Measurements from ENCODE around the gene CHD2.
"Not testable (repeated sequence)": the region's sequence is repeated elsewhere in the genome, so short reads cannot be mapped to it uniquely, and the experiment has no call there.

The CHD2 gene

DNA sequence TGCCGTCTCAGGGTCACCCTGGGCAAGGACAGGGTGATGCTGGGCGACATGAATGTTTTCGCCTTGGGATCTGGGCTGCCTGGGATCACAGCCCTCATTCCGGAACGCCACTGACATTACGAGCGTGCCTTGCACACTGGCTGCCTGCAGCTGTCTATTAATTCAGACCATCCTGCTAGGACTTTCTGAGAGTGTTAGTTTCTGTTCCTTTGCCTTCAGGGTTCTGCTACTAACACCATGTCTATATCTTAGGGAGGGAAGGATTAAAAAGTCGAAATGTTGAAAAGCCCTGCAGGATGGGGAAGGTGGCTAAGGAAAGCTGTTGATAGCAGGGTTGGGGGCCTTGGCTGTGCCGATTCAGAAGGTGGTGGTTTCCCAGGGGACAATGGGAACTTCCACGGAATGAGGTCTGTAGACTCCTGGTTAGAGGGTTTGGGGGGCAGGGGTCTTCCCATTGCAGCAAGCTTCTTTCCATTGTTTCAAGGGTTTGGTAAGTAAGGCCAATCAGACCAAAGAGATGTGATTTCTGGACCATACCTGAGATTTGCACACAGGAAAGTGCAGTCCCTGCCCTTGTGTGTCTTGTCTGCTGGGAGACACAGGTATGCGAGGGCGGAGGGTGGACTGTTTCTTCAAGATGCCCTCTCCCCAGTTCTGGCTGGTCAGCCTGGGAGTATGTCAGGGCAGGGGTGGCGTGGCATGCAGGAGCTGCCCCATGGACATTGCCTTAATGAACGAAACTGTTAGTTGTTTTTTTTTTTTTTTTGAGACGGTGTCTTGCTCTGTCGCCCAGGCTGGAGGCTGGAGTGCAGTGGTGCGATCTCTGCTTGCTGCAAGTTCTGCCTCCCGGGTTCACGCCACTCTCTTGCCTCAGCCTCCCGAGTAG, 137.9 kb downstream of the CHD2 start:
- no peak for DNase-seq

DNA sequence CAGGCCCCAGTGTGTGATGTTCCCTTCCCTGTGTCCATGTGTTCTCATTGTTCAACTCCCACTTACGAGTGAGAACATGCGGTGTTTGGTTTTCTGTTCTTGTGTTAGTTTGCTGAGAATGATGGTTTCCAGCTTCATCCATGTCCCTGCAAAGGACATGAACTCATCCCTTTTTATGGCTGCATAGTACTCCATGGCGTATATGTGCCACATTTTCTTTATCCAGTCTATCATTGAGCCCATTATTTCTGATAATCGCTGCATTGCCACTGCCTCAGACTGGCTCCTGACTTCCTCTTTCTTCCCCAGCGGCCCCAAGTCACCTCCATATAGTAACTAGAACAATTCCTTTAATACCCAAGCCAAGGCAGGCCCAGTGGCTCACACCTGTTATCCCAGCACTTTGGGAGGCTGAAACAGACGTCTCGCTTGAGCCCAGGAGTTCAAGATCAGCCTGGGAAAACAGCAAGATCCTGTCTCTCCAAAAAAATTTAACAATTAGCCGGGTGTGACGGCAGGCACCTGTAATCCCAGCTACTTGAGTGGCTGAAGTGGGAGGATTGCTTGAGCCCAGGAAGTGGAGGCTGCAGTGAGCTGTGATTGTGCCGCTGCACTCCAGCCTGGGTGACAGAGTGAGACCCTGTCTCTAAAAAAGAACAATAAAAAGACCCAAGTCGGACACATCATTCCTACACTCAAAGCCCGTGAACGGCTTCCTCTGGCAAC, 139.6 kb downstream of the CHD2 start:
- DNase-seq = not testable (repeated sequence)

DNA sequence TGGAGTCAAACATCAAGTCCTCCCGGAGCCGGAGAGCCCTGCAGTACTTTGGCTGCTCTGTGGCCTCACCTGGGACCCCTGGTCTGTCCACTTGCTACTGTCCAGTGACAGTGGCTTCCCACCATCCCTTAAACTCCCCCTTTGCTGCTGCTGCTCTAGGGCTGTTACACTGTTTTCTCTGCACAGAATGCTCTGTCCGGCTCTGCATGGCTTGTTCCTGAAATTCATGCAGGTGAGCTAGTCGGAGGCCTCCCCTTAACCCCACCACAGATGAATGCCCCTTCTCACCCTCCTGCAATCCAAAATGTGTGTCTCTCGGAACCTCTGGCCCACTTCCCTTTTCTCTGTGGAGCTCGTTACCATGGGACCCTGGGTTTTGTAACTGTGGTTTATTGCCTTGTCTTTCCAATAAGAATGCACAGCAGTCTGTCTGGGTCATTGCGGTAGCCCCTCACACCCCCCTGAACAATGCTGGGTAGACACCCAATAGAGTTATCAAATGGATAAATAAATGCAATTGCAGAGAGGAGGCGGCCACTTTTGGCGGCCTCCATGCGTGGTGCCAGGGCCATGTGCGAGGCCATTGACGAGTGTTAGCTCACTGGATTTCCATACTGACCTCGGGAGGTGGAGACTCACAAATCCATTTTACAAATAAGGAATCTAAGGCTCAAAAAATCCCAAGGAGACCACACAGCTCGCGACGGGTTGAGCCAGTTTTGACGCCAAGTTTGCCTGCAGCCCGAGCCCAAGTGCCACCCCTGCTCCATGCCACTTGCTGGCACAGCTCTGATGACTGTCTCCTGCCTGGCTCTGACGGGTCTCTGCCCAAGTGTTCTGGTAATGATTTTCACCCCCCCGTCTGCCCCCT, 140.4 kb downstream of the CHD2 start:
- no peak for DNase-seq

DNA sequence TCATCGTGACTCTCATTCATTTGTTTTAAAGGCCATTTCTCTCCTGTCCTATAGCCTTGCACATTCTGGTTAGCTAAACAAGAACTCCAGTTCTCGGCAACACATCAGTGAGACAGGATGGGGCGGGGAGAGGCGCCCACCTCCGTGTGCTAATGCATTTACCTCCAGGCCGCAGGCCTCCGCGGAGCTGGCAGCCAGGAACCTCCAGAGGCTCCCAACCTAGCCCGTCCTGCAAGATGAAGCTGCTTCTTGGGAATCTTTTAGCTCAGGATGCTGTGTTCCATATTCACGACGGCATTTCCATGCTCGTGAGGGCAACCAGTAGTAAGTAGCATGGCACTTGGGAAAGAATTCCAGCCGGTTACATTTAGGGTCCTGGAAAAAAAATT, 141.0 kb downstream of the CHD2 start:
- no peak for DNase-seq

DNA sequence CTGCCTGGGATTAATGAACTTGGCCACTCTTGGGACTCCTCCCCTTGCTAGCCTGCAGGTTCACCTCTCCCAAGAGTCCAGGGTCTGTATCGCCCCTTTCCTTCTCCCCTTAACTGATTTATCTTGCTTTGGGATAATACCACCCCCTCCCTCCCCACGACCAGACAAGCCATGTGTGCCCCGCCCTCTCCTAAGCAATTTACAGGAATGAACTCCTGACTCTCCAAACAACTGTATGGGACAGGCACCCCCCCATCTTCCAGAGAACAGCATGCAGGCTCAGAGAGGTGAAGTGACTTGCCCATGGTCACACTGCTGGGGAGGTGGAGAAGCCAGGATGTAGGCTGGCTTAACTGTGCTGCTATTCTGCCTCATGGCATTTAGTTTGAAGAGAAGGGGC, 142.1 kb downstream of the CHD2 start:
- DNase-seq = no peak

DNA sequence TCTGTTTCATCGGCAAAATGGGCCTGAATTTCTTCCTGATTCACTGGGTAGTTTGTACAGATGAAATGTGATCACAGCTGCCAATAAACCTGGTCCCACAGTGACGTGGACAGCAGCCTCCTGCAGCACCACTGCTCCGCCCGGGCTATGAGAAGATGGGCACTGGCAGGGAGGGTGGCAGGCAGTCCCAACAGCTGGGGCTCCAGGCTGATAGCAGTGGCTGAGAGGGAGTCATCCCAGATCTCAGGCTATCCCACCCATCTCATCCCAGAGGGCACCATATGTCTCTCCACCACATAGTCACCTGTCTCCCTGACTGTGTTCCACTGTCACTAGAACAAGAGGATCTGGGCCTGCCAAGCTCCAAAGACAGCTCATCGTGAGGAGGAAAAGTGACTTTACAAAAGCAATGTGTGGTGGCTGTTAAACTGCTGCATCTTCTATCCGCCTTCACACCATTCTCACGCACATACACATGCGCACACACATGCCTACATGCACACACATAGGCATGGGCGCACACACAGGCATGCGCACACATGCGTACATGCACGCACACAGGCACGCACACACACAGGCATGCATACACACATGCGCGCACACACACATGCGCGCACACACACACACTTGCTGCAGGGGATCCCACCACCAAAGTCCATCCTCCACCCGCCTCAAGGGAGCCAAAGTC, 142.7 kb downstream of the CHD2 start:
- DNase-seq = no peak

DNA sequence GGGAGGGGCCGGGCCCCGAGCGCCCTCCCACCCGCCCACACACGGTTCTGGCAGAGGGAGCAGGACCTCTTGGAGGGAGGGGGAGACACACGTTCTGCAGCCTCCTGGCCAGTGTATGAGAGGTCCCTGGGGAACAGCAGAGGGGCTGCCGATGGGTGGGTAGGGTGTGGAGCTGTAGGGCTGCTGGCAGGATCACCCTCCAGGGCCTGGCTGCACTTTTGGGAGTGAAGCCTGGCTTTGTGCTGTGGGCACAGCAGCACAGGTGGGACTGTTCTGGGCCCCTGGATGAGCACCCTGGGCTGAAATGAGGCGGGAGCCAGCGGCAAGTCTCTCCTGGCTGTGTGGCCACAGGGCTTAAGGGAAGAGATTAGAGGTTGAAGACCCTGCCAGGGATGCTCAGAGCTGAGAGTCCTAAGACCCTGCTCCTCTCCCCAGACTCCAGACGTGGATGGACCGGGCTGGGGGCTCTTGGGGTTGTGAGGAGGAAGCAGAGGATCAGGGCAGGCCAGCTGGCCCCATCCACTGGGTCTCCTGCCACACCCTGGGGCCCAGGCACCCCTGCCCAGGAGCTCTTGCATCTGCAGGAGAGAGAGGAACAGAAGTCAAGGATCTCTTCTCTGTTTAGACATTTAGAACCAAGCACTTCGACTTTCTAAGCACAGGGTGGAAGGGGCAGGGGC, 143.6 kb downstream of the CHD2 start:
- DNase-seq = no peak

DNA sequence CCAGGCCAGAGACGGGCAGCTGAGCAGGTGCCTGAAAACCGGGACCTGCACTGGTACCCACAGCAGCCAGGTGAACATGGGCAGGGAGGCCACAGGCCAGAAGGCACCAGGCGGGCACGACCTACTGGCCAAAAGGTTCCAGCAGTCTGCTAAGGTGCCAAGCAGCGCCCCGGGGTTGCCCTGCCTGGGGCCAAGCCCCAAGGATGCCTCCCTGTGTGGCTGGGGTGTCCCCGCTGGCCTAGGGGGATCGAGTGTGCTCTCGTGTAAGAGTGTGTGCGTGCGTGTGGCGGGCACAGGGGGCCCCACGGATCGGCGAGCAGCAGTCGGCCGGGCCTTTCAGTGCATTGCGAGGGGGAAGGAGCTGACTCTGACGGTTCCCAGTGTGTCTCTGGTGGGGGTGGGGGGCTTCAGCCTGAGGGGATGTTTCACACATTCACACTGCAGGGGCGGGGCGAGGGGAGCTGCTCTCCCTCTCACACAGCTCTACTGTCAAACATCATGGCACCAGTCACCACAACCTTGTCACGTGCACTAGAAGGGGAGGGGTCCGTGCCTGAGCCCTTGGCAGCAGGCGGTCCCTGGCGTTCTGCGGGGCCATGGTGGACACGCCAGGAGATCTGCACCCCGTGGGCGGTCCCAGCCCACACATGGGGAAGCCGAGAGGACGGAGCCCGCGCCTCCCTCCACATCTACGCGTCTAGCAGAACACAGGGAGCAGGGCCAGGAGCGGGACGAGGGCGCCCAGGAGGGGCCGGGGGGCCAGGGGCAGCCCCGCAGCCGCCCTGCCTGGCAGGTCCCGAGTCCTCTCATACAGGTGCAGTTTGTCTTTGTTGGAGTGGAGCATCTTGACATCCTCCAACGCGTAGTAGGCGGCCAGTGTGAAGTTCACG, 144.4 kb downstream of the CHD2 start:
- no peak for DNase-seq

DNA sequence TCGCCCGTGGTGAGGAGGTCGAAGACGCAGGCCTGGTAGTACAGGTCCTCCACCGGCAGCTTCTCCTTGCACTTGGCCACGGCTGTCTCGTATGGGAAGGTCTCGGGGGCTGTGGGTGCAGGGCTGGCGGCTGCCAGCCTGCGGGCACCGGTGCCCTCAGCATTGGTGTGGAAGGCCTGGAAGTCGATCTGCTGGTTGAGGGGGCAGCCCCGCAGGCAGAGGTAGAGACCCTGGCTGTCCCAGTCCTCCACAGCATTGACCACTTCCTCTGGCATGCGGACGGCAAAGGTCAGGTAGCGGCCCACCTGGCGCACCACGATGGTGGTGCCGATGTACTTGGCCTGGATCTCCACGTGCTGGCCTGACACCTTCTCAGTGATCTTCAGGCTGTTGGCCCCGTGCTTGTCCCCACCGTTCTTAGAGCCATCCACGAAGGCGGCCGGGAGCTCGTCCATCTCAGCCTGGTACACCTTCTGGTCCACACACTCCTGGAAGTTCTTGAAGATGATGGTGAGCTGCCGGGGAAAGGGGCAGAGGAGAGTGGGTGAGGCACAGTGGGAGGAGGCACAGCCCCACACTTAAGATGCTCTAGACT, 145.2 kb downstream of the CHD2 start:
- DNase-seq = no peak

DNA sequence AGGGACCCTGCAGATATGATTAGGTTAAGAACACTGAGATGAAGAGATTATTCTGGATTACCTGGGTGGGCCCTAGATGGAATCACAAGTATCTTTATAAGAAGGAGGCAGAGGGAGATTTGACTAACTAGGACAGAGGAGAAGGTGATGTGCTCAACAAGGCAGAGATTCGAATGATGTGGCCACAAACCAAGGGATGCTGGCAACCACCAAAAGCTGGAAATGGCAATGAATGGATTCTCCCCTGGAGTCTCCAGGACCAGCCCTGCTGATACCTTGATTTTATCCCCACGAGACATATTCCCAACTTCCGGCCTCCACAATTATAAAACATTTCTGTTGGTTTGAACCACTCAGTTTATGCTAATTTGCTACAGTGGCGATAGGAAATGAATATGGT, 146.0 kb downstream of the CHD2 start:
- DNase-seq = no peak

DNA sequence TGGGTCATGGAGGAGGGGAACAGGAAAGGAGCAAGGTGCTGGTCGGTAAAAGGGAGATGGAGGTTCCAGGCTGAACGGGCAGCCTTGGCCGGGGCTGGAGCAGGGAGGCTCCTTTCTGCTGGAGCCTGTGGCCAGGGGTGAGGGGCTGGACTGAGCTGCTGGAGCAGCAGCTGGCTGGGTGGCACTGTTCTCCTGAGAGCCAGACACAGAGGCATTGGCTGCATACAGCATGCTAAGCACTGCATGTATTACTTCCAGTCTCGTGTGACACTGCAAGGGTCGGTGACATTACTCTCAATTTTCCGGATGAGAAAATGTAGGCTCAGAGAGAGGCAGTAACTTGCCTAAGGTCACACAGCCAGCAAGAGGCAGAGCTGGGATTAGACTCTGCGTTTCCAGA, 146.6 kb downstream of the CHD2 start:
- DNase-seq = no peak

DNA sequence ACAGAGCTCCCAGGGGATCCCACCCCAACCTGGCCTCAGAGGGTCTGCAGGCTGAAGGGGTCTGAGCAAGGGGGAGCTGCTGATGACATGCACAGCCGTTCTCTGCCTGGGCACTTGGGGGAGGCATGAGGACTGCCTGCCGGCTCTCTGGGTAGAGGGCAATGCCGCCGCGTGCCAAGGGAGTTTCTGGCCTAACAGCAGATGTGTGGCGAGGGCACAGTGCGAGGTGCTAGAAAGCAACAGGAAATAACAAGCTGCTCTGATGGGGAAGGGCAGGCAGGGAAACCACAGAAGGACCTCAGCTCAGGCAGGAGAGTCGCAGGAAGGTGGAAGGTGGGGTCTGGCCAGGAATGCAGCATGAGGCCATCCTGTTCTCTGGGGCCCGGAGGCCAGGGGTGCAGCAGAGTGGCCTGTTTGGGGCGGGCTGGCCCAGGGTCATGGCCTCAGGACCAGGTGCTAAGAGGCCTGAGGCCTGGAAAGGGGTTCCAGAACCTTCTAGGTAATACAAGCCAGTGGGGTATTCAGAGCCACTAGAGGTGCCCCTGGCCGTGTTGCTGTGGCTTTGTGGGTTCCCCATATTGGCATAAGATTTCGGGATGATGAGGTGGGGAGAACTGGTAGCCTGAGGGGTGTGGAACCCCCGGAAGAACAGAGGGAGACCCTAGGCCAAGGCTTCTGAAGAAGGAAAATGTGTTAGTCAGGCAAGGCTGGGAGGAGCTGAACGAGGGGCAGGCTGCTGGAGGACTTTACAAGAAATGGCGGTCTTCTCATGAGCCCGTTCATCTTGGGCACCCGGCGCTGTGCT, 147.7 kb downstream of the CHD2 start:
- DNase-seq = no peak

DNA sequence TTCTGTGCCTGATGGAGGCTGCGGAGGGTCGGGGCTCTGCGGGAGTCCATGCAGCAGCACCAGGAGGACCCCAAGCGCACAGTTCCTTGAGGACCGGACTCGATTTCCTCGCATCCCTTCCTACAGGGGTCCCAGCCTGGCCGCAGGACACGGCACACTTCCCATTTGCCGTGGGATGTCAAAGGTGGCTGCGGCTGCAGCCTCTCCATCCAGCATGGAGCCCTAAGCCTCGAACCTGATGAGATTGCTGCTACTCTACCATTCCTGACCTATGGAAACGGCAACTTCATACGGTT, 148.2 kb downstream of the CHD2 start:
- no peak for DNase-seq

DNA sequence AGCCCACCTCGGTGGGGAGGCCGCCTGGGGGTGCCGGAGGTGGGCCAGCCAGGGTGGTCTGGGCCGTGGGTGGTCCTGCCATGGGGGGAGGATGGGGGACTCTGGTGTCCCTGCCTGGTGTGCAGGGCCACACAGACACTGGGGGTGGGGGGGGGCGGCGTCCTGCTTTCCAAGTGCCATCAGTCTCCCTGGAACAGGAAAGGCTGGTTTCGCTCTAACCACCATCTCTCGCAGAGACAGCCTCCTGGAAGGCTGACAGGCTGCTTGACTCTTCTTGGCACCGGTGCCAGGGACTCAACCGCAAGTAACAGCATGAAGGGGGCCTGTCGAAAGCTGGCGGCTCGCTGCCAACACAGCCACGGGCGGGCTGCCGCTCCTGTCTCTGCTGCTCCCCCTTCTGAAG, 148.6 kb downstream of the CHD2 start:
- peak; percentile 65 for DNase-seq

DNA sequence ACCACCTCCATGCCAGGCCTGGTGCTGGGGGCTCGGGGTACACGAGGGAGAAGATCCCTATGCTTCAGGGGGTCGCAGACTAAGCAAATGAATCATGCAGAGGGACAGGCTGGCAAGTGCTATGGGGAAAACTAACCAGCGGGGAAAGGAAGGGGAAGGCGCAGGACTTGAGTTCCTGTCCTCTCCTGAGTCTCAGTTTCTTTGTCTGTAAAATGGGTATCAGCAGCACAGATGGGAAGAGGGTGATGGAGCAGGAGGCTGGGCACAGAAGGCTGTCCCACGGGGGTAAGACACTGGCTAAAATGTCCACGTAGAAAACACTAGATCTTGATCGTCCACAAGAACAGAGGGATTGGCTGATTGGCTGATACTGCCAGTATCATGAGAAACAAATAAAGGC, 149.1 kb downstream of the CHD2 start:
- no peak for DNase-seq

DNA sequence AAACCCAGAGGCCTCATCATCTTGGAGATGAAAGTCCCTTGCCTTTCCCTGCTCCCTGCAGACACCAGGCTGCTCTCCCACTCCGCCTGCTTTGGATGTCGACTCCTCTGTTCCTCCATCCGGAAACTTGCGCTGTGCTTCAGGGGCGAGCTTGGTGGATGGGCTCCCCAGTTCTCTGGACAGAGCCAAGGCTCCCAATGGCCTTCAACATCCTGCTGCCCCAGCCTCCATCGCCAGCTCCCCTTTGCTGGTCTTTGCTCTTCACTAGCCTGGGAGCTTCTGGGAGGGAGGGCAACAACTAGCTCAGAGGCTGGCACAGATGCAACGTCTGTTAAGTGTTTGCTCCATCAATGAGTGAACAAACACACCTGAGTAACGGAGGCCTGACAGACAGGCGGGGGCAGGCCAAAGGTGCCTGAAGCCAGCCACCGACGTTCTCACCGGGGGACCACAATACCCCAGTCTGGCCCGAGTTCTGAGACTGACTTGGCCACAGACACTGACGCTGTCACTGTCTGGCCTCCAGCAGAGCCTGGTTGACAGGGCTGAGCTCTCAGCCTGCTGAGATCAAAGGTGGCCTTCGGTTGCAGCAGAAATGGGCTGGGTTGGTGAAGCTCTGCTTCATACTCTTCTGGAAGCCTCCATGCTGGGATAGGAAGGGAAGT, 149.9 kb downstream of the CHD2 start:
- no peak for DNase-seq

DNA sequence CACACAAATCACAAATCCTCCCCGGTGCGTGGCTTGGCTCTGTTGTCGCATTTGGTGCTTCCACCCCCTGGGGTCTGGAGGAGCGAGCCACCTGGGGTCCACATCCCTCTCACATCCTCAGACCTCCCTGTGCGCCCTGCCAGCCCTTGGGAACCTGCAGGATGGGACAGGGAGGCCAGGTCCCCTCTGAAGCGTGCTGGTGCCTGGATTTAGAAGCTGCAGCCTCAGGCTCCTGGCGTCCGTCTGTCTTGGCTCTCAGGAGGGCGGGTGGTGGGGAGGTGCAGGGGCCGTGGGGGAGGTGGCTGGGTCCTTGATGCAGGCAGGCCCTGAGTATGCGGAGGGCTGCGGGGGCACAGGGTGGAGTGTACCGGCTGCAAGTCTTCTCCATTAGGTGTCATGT, 150.5 kb downstream of the CHD2 start:
- DNase-seq = no peak

DNA sequence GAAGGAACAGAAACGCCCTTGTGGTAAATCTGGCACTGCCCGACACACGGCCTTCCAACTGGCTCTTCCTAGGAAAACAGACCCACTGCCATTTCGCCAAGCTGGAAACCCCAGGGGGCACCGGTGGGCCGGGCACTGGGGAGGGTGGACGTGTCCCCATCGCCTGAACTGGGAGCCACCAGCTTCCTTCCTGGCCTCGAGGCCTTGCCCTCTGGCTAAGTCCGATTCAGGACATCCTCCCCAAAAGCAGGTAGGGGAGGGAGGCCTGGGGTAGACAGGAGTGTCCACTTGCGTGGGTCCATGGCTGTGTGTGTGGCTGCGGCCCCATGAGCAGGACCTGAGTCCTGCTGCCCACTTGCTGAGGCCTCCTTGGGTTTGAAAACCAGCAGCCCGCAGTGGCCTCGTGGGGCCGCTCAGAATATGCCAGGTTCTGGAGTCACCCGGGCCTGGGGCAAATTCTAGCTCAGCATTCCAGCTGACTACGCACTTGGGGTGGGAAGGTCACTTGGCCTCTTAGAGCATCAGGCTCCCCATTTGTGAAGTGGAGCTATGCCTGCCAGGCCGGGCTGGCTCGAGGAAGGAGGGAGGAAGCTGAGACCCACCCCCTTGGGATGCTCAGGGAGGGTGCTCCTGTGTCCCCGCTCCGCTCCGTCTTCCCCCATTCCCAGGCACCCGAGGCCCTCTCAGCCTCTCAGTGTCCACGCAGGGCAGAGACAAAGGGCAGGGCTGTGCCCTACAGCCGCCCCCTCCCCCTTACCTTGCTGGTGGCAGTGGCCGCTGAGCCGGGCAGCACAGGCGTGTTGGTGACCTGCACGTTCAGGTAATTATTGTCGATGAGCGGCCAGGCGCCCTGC, 151.3 kb downstream of the CHD2 start:
- DNase-seq = no peak
